HepG2 (cell line): ENCODE measurements around the gene DPP7. TPM values are rescaled to one million over a fixed set of nuclear protein-coding genes. Genes with fewer than 3 reads are reported as not detected.

Experiments used
- BCL3 ChIP-seq: sonication (generic); formaldehyde crosslinking; IDR thresholded peaks from 2 replicates; pipeline ENCODE4 v1.5.1; 2020; ENCODE audit warnings: mild to moderate bottlenecking, missing genetic modification reagents, moderate library complexity
- FOXO1 ChIP-seq: sonication (generic); formaldehyde crosslinking; IDR thresholded peaks from 2 replicates; pipeline ENCODE4 v1.4.0; 2020; ENCODE audit warnings: missing genetic modification reagents
- HDAC1 ChIP-seq: sonication (generic); formaldehyde crosslinking; IDR thresholded peaks from 2 replicates; pipeline ENCODE4 v1.5.1; 2020; ENCODE audit warnings: mild to moderate bottlenecking, missing genetic modification reagents
- KDM6A ChIP-seq: IDR thresholded peaks from 2 replicates; pipeline ENCODE4 v1.6.1; 2016; ENCODE audit warnings: low read depth
- KLF6 ChIP-seq: IDR thresholded peaks from 2 replicates; pipeline ENCODE4 v1.8.0; 2016; ENCODE audit warnings: missing biosample characterization, missing genetic modification reagents
- NFIC ChIP-seq: IDR thresholded peaks from 2 replicates; pipeline ENCODE4 v1.6.1; 2012; ENCODE audit warnings: mild to moderate bottlenecking, low read length, inconsistent platforms
- NFRKB ChIP-seq: fragments of 450-650 bp; IDR thresholded peaks from 2 replicates; pipeline ENCODE4 v1.6.1; 2017
- NR2C2 ChIP-seq: sonication (generic); formaldehyde crosslinking; IDR thresholded peaks from 2 replicates; pipeline ENCODE4 v1.4.0; 2020; ENCODE audit warnings: missing genetic modification reagents, mild to moderate bottlenecking, moderate library complexity, borderline replicate concordance
- PHF5A ChIP-seq: IDR thresholded peaks from one replicate; pipeline ENCODE4 v1.6.1; 2018; ENCODE audit warnings: low read depth, missing genetic modification reagents; ENCODE audit not compliant: unreplicated experiment
- PRMT3 ChIP-seq: sonication (generic); formaldehyde crosslinking; IDR thresholded peaks from 2 replicates; pipeline ENCODE4 v1.8.1; 2022; ENCODE audit warnings: low read depth, mild to moderate bottlenecking, moderate library complexity, missing genetic modification reagents, borderline replicate concordance
- REXO4 ChIP-seq: sonication (generic); formaldehyde crosslinking; IDR thresholded peaks from 2 replicates; pipeline ENCODE4 v1.8.0; 2022; ENCODE audit warnings: missing genetic modification reagents, mild to moderate bottlenecking, borderline replicate concordance
- SMC3 ChIP-seq: IDR thresholded peaks from 2 replicates; pipeline ENCODE4 v1.6.1; 2011; ENCODE audit warnings: low read length, improper control_type of control experiment
- STAT5B ChIP-seq: sonication (generic); formaldehyde crosslinking; IDR thresholded peaks from 2 replicates; pipeline ENCODE4 v1.4.0; 2020; ENCODE audit warnings: missing genetic modification reagents
- ZNF101 ChIP-seq: sonication (generic); formaldehyde crosslinking; IDR thresholded peaks from 2 replicates; pipeline ENCODE4 v1.4.0; 2020; ENCODE audit warnings: mild to moderate bottlenecking, low read depth, missing genetic modification reagents, borderline replicate concordance
- ZNF574 ChIP-seq: sonication (generic); formaldehyde crosslinking; IDR thresholded peaks from 2 replicates; pipeline ENCODE4 v1.4.0; 2020; ENCODE audit warnings: missing genetic modification reagents
- ZNF577 ChIP-seq: sonication (generic); formaldehyde crosslinking; IDR thresholded peaks from 2 replicates; pipeline ENCODE4 v1.4.0; 2020; ENCODE audit warnings: mild to moderate bottlenecking, low read depth, missing genetic modification reagents, borderline replicate concordance
- ZNF740 ChIP-seq: sonication (generic); formaldehyde crosslinking; IDR thresholded peaks from 2 replicates; pipeline ENCODE4 v1.4.0; 2020; ENCODE audit warnings: missing genetic modification reagents
- ZNF772 ChIP-seq: sonication (generic); formaldehyde crosslinking; IDR thresholded peaks from 2 replicates; pipeline ENCODE4 v1.5.0; 2020; ENCODE audit warnings: mild to moderate bottlenecking, missing genetic modification reagents
- ZNF782 ChIP-seq: sonication (generic); formaldehyde crosslinking; IDR thresholded peaks from 2 replicates; pipeline ENCODE4 v1.4.0; 2020; ENCODE audit warnings: missing genetic modification reagents, mild to moderate bottlenecking, borderline replicate concordance
- polyA plus RNA-seq, 8 experiments: library from polyadenylated mRNA; depleted of rRNA in 3 of 8; stranded (reverse) in 7 of 8; unstranded in 1 of 8; fragments of >200 nt; fragmentation: Illumina TruSeq in 4 of 8; extraction: Trizol in 4 of 8; gene quantifications; 2 replicates each; pipeline versions ENCODE4 v1.2.1 to v1.2.3, GENCODE V29; 2011 to 2016; ENCODE audit warnings: low read depth in 4 of 8, missing spikeins in 1 of 8, mixed read lengths in 1 of 8; ENCODE audit not compliant: insufficient read depth in 1 of 8
- total RNA-seq, 5 experiments: library from RNA; depleted of rRNA; stranded (reverse); fragments of >200 nt; fragmentation: Illumina TruSeq; extraction: Trizol; gene quantifications; 2 replicates each; pipeline ENCODE4 v1.2.3, GENCODE V29; 2016; ENCODE audit warnings: low read depth in 1 of 5
- TF ChIP-seq, protein P1 (sequence below): sonication (generic); formaldehyde crosslinking; IDR thresholded peaks from 2 replicates; pipeline ENCODE4 v1.4.0; 2020; ENCODE audit warnings: missing genetic modification reagents

DPP7 gene
- total and polyA plus RNA-seq, 2 of the 13 experiments (the other 11 are each of a cell fraction or from before 2014, with no cell fraction given) = 1.2 to 4.5 TPM

GRCh38 chr9:137129456-137130175 is 15.1 kb upstream of the DPP7 start (continued):
- 0 out of 2 replicates have a peak, but pooled peaks have one; percentile 59 for TF ChIP-seq PRMT3 (CRISPR knock-in tag)
- TF ChIP-seq ZNF101 = no peak
- TF ChIP-seq KLF6 = no peak
- no peak for TF ChIP-seq ZNF577 (CRISPR knock-in tag)
- no peak for TF ChIP-seq NFIC
- no peak for TF ChIP-seq STAT5B (CRISPR knock-in tag)
- peak; percentile 46; the same call in 1 of the 2 replicates for TF ChIP-seq ZNF772 (CRISPR knock-in tag)
- peak; percentile 41; the same call in 1 of the 2 replicates for TF ChIP-seq ZNF574 (CRISPR knock-in tag)
- peak; percentile 79; the same call in 1 of the 2 replicates for TF ChIP-seq ZNF782 (CRISPR knock-in tag)
- TF ChIP-seq, protein P1, sequence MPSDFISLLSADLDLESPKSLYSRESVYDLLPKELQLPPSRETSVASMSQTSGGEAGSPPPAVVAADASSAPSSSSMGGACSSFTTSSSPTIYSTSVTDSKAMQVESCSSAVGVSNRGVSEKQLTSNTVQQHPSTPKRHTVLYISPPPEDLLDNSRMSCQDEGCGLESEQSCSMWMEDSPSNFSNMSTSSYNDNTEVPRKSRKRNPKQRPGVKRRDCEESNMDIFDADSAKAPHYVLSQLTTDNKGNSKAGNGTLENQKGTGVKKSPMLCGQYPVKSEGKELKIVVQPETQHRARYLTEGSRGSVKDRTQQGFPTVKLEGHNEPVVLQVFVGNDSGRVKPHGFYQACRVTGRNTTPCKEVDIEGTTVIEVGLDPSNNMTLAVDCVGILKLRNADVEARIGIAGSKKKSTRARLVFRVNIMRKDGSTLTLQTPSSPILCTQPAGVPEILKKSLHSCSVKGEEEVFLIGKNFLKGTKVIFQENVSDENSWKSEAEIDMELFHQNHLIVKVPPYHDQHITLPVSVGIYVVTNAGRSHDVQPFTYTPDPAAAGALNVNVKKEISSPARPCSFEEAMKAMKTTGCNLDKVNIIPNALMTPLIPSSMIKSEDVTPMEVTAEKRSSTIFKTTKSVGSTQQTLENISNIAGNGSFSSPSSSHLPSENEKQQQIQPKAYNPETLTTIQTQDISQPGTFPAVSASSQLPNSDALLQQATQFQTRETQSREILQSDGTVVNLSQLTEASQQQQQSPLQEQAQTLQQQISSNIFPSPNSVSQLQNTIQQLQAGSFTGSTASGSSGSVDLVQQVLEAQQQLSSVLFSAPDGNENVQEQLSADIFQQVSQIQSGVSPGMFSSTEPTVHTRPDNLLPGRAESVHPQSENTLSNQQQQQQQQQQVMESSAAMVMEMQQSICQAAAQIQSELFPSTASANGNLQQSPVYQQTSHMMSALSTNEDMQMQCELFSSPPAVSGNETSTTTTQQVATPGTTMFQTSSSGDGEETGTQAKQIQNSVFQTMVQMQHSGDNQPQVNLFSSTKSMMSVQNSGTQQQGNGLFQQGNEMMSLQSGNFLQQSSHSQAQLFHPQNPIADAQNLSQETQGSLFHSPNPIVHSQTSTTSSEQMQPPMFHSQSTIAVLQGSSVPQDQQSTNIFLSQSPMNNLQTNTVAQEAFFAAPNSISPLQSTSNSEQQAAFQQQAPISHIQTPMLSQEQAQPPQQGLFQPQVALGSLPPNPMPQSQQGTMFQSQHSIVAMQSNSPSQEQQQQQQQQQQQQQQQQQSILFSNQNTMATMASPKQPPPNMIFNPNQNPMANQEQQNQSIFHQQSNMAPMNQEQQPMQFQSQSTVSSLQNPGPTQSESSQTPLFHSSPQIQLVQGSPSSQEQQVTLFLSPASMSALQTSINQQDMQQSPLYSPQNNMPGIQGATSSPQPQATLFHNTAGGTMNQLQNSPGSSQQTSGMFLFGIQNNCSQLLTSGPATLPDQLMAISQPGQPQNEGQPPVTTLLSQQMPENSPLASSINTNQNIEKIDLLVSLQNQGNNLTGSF (CRISPR knock-in tag) = peak; percentile 24; the same call in 1 of the 2 replicates
- no peak for TF ChIP-seq FOXO1 (CRISPR knock-in tag)
- TF ChIP-seq SMC3 = no peak
- no peak for TF ChIP-seq PHF5A (CRISPR knock-in tag)
- TF ChIP-seq NR2C2 = peak; percentile 46; the same call in 1 of the 2 replicates
- TF ChIP-seq HDAC1 (CRISPR knock-in tag) = peak; percentile 89
- no peak for TF ChIP-seq NFRKB
- peak; percentile 49; the same call in 1 of the 2 replicates for TF ChIP-seq BCL3
- no peak for TF ChIP-seq ZNF740
- TF ChIP-seq KDM6A (CRISPR knock-in tag) = no peak
- no peak for TF ChIP-seq REXO4 (CRISPR knock-in tag)
